ENCODE data around the gene RUNX1.

Gene RUNX1

DNA sequence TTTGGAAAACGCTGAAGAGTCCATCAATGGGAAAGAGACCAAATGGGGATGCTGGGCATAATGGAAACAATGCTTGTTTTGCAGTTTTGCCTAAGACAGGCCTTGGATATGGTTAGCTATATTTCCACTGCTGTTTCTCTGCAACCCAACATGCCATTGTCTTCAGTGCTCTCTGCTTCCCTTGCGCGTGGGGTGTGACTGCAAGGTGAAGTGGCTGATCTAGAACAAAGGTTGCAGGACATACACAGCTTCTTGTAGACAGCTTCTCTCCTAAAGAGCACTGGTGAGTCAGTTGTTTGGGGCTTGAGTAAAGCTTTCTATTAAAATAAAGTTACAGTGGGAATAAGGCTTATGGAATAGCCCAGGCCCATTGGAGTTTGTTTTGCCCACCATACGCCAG, 33.0 kb downstream of the RUNX1 start:
- no peak for DNase-seq (ENCODE audit: low read depth)
- H3K4me3 ChIP-seq (ENCODE audit: control insufficient read depth, low read depth, low read length), result no peak overlapping the region
- no peak for TF ChIP-seq CTCF (IDR thresholded peaks at IDR 0.05; ENCODE audit: control insufficient read depth, insufficient read depth, low read depth, low read length, missing control alignments)

DNA sequence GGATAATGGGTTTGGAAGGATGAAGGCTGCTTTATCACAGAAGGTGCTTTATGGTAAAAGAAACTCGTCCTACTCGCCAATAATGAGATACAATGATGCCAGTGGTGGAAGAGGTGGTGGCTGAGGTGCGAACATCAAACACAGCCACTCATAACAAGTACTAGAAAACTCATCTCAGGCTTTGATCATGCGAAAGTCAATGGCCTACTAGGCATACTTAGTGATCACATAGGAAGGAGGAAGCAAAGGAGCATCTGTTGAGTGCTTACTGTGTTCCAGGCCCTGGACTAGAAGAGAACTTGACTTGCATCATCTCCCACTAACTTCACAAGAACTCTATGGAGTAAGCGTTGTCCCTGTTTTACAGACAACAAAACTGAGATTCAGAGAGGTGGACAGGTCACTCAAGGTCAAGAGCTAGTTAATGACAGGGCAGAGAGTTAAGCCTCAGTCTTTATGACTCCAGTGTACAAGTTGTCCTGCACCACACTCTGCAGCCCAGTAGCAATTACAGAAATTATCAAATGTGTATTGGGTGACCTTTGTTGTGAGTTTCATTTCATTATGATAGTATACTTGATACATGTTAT, 33.6 kb downstream of the RUNX1 start:
- TF ChIP-seq CTCF (IDR thresholded peaks at IDR 0.05; ENCODE audit: control insufficient read depth, insufficient read depth, low read depth, low read length, missing control alignments), result no peak
- H3K4me3 ChIP-seq (ENCODE audit: control insufficient read depth, low read depth, low read length), result no peak overlapping the region
- DNase-seq (ENCODE audit: low read depth), result no peak

GRCh38 chr21:35014302-35015041, 34.6 kb downstream of the RUNX1 start:
- no peak for DNase-seq (ENCODE audit: low read depth)
- no peak overlapping the region for H3K4me3 ChIP-seq (ENCODE audit: control insufficient read depth, low read depth, low read length)
- TF ChIP-seq CTCF (IDR thresholded peaks at IDR 0.05; ENCODE audit: control insufficient read depth, insufficient read depth, low read depth, low read length, missing control alignments), result no peak

GRCh38 chr21:35011681-35012080, 37.4 kb downstream of the RUNX1 start:
- DNase-seq (ENCODE audit: low read depth), result no peak
- TF ChIP-seq CTCF (IDR thresholded peaks at IDR 0.05; ENCODE audit: control insufficient read depth, insufficient read depth, low read depth, low read length, missing control alignments), result no peak
- H3K4me3 ChIP-seq (ENCODE audit: control insufficient read depth, low read depth, low read length), result no peak overlapping the region

- DNase-seq (ENCODE audit: low read depth), result no peak
- no peak overlapping the region for H3K4me3 ChIP-seq (ENCODE audit: control insufficient read depth, low read depth, low read length)
- no peak for TF ChIP-seq CTCF (IDR thresholded peaks at IDR 0.05; ENCODE audit: control insufficient read depth, insufficient read depth, low read depth, low read length, missing control alignments)
Measured at GRCh38 chr21:35010447-35010846, 38.7 kb downstream of the RUNX1 start.

DNA sequence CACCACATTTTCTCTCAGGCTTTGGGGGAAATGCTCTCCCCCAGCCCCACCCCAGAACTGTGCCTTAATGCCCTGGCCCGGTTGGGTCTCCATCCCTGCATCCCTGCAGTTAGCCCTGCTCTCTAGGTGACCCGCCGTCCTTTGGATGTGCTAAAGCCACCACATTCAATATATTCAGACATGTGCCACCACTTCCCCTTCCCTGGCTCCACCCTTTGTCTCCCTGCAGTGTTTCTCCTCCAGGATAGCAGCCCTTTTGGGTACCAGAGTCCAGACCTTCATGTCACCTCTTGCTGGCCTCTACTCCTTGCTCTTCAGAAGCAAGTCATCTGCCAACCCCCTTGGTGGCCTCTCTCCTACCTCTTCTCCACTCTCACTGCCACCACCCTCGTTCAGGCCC, 41.8 kb downstream of the RUNX1 start:
- no peak for TF ChIP-seq CTCF (IDR thresholded peaks at IDR 0.05; ENCODE audit: control insufficient read depth, insufficient read depth, low read depth, low read length, missing control alignments)
- no peak for DNase-seq (ENCODE audit: low read depth)
- H3K4me3 ChIP-seq (ENCODE audit: control insufficient read depth, low read depth, low read length), result no peak overlapping the region

All from AG09309 (cell line).